T-helper 1 cell treated with Interleukin-12 subunit alpha and Interleukin-12 subunit beta and Interleukin-4 antibody, amounts not matched to agents 30 μg/mL and 1 μg/mL, for 36 hours (primary cell): Measurements from ENCODE around the gene EIF2AK2.
"Not testable (repeated sequence)": the region's sequence is repeated elsewhere in the genome, so short reads cannot be mapped to it uniquely, and the experiment has no call there.

Experiments
- H3K27ac Mint-ChIP-seq: one replicate; pipeline ENCODE4 v1.8.0; 2021; ENCODE audit warnings: mild to moderate bottlenecking, mixed read lengths
- H3K27me3 Mint-ChIP-seq: one replicate; pipeline ENCODE4 v1.8.0; 2021; ENCODE audit warnings: low read depth, mixed read lengths
- H3K36me3 Mint-ChIP-seq: one replicate; pipeline ENCODE4 v1.8.0; 2021; ENCODE audit warnings: low read depth, mixed read lengths
- H3K4me1 Mint-ChIP-seq: one replicate; pipeline ENCODE4 v1.8.0; 2021; ENCODE audit warnings: low read depth, mixed read lengths
- H3K4me3 Mint-ChIP-seq: one replicate; pipeline ENCODE4 v1.8.0; 2021; ENCODE audit warnings: mild to moderate bottlenecking, moderate library complexity, mixed read lengths
- H3K9me3 Mint-ChIP-seq: one replicate; pipeline ENCODE4 v1.8.0; 2021; ENCODE audit warnings: mixed read lengths

Gene EIF2AK2

GRCh38 chr2:37156857-37157714 is at the start of gene EIF2AK2:
EIF2AK2 (minus strand) TSS chr2:37156980; CDS start chr2:37147806, 9,174 bp downstream.
- Mint-ChIP-seq H3K4me1 (peaks cover 37% of the 10 kb centered on the region), H3K27ac (peak within 1 kb of the TSS; percentile 92), H3K4me3 (peak within 1 kb of the TSS; percentile 98), H3K27me3 (no peaks in the 10 kb centered on the region), H3K36me3 (peaks cover 32% of the 10 kb centered on the region), H3K9me3 (no peaks in the 10 kb centered on the region)

- H3K4me3 Mint-ChIP-seq, result no peak overlapping the region
- H3K27me3 Mint-ChIP-seq, result no peaks in the 10 kb centered on the region
- peaks cover 89% of the 10 kb centered on the region for H3K36me3 Mint-ChIP-seq
These were observed 49.0 kb upstream of the EIF2AK2 start for GRCh38 chr2:37205689-37206341.

DNA sequence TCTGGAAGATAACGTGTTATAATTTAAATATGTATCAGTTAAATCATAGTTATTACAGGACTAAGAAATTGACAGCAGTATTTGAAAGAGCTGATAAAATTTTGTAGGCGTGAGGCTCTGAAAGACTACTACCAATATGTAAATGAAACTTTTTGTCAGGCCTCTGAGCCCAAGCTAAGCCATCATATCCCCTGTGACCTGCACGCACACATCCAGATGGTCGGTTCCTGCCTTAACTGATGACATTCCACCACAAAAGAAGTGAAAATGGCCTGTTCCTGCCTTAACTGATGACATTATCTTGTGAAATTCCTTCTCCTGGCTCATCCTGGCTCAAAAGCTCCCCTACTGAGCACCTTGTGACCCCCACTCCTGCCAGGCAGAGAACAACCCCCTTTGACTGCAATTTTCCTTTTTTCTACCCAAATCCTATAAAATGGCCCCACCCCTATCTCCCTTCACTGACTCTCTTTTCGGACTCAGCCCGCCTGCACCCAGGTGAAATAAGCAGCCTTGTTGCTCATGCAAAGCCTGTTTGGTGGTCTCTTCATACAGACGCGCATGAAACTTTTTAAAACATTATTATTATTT is 48.4 kb upstream of the EIF2AK2 start:
- not testable (repeated sequence) for H3K4me3 Mint-ChIP-seq, H3K27me3 Mint-ChIP-seq, H3K27ac Mint-ChIP-seq
- Mint-ChIP-seq H3K4me1 (peaks cover 17% of the 10 kb centered on the region), H3K9me3 (peaks cover 55% of the 10 kb centered on the region), H3K36me3 (peaks cover 87% of the 10 kb centered on the region)

More at GRCh38 chr2:37205689-37206341, 49.0 kb upstream of the EIF2AK2 start:
- no peak overlapping the region for H3K27ac Mint-ChIP-seq
- H3K9me3 Mint-ChIP-seq, result peaks cover 55% of the 10 kb centered on the region
- peaks cover 15% of the 10 kb centered on the region for H3K4me1 Mint-ChIP-seq

DNA sequence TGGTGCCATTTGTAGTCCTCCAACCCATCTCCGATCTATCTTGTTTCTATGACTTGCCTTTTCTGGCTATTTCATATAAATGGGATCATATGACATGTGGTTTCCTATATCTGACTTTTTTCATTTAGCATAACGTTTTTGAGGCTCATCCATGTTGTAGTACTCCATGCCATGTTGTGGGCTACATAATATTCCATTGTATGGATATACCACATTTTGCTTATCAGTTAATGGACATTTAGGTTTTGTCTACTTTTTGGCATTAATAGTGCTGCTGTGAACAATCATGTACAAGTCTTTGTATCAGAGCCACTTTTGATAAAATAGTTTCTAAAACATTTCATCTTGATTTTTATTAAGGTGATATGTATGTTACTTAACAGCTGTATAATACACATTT is 46.9 kb upstream of the EIF2AK2 start:
- Mint-ChIP-seq H3K27me3 (no peaks in the 10 kb centered on the region), H3K4me3 (no peak overlapping the region), H3K9me3 (peaks cover 43% of the 10 kb centered on the region), H3K27ac (no peak overlapping the region), H3K4me1 (peaks cover 20% of the 10 kb centered on the region), H3K36me3 (peaks cover 78% of the 10 kb centered on the region)

- peaks cover 58% of the 10 kb centered on the region for H3K36me3 Mint-ChIP-seq
- H3K4me1 Mint-ChIP-seq, result peaks cover 25% of the 10 kb centered on the region
- no peak overlapping the region for H3K4me3 Mint-ChIP-seq
- peak overlapping the region; percentile 45 for H3K27ac Mint-ChIP-seq
- H3K9me3 Mint-ChIP-seq, result peaks cover 23% of the 10 kb centered on the region
- no peaks in the 10 kb centered on the region for H3K27me3 Mint-ChIP-seq
These were observed 45.0 kb upstream of the EIF2AK2 start for GRCh38 chr2:37201766-37202165.

- Mint-ChIP-seq H3K9me3 (peaks cover 18% of the 10 kb centered on the region), H3K4me3 (no peak overlapping the region), H3K4me1 (peaks cover 27% of the 10 kb centered on the region), H3K27ac (peak overlapping the region; percentile 36), H3K27me3 (no peaks in the 10 kb centered on the region), H3K36me3 (peaks cover 55% of the 10 kb centered on the region)
These were observed 44.4 kb upstream of the EIF2AK2 start for GRCh38 chr2:37201208-37201607.

DNA sequence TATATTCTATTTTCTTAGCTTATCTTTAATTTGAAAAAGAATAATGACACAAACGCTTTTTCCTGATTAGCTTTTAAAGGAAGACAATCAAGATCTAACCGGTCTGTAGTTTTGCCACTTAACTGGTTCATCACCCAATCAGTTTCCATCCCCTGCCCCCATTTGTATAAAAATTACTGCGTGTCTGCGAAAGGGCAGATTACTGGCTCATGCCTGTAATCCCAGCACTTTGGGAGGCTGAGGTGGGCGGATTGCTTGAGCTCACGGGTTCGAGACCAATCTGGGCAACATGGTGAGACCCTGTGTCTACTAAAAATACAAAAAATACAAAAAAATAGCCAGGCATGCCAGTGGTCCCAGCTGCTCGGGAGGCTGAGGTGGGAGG is 41.9 kb upstream of the EIF2AK2 start:
- Mint-ChIP-seq H3K4me1 (peaks cover 25% of the 10 kb centered on the region), H3K9me3 (peaks cover 4% of the 10 kb centered on the region), H3K27ac (no peak overlapping the region), H3K36me3 (peaks cover 32% of the 10 kb centered on the region), H3K27me3 (no peaks in the 10 kb centered on the region), H3K4me3 (no peak overlapping the region)

DNA sequence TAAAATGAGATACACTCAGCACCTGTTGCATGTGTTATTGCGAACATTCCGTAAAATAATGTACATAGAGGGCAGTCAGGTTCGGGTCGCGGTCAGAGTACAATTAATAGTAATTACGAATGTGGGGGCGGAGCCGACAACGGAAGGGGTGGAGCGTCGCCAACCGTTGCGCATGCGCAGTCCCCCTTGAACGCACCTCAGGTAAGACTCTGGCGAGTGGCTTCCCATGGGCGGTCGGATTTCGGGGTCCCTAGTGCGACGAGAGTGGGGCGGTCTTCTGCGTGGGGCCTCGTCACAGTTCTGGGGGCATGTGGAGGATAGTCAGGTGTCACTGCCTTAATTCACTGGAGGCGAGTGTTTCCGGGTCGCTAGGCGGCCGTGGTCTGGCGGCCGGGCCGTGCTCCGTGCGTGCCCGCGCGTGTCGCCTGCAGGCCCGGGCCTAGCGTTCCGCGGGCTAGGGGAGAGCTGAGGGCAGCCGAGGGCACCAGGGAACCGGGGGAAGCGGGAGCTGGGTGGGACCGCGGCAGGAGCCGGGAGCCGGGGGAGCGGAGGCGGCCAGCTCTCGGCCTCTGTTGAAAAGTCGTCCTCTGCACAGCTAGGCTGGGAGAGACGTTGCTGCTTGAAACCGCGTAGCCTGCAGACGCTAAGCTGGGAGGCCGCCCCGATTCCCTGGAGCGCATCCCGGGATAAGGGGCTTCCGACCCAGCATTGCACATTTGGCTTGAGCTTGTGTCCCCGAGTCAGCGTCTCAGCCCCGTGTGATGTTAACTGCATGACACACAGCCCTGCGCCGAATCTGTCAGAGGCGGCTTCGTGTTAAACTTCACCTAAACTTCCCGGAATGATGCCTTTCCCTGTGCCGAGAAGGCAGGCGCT is 39.8 kb upstream of the EIF2AK2 start, which contains the start of gene CEBPZOS:
Gene CEBPZOS (plus strand): TSS at position 177 of the 876 bp plus-strand sequence. CDS start 3,209 bp downstream, outside the sequence.
- peak within 1 kb of the TSS; percentile 100 for H3K4me3 Mint-ChIP-seq
- peak within 1 kb of the TSS; percentile 100 for H3K27ac Mint-ChIP-seq
- peaks cover 5% of the 10 kb centered on the region for H3K27me3 Mint-ChIP-seq
- peaks cover 18% of the 10 kb centered on the region for H3K4me1 Mint-ChIP-seq
- no peaks in the 10 kb centered on the region for H3K9me3 Mint-ChIP-seq
- peaks cover 18% of the 10 kb centered on the region for H3K36me3 Mint-ChIP-seq

GRCh38 chr2:37195862-37196319 is 39.1 kb upstream of the EIF2AK2 start:
- Mint-ChIP-seq H3K4me1 (peaks cover 15% of the 10 kb centered on the region), H3K36me3 (peaks cover 13% of the 10 kb centered on the region), H3K4me3 (peak overlapping the region; percentile 100), H3K27ac (peak overlapping the region; percentile 100)
- H3K9me3 Mint-ChIP-seq, H3K27me3 Mint-ChIP-seq: not testable (repeated sequence)

GRCh38 chr2:37192551-37192950 is 35.8 kb upstream of the EIF2AK2 start:
- Mint-ChIP-seq H3K27ac (no peak overlapping the region), H3K9me3 (no peaks in the 10 kb centered on the region), H3K4me1 (peaks cover 17% of the 10 kb centered on the region), H3K27me3 (peaks cover 13% of the 10 kb centered on the region), H3K4me3 (no peak overlapping the region), H3K36me3 (peaks cover 5% of the 10 kb centered on the region)

GRCh38 chr2:37191747-37192146 is 35.0 kb upstream of the EIF2AK2 start:
- Mint-ChIP-seq H3K4me3 (no peak overlapping the region), H3K36me3 (peaks cover 5% of the 10 kb centered on the region), H3K27ac (no peak overlapping the region), H3K4me1 (peaks cover 10% of the 10 kb centered on the region), H3K27me3 (peaks cover 17% of the 10 kb centered on the region), H3K9me3 (no peaks in the 10 kb centered on the region)

GRCh38 chr2:37191253-37191652 is 34.5 kb upstream of the EIF2AK2 start:
- H3K9me3 Mint-ChIP-seq, result no peaks in the 10 kb centered on the region
- H3K36me3 Mint-ChIP-seq, result peaks cover 3% of the 10 kb centered on the region
- H3K27ac Mint-ChIP-seq, result no peak overlapping the region
- H3K4me1 Mint-ChIP-seq, result peaks cover 9% of the 10 kb centered on the region
- no peak overlapping the region for H3K4me3 Mint-ChIP-seq
- peaks cover 19% of the 10 kb centered on the region for H3K27me3 Mint-ChIP-seq

- Mint-ChIP-seq H3K4me3 (no peak overlapping the region), H3K36me3 (peaks cover 1% of the 10 kb centered on the region), H3K4me1 (peaks cover 6% of the 10 kb centered on the region), H3K9me3 (no peaks in the 10 kb centered on the region), H3K27me3 (peaks cover 24% of the 10 kb centered on the region), H3K27ac (no peak overlapping the region)
These were observed 33.5 kb upstream of the EIF2AK2 start for GRCh38 chr2:37190290-37190689.
